Activated B cell treated with CpG ODN at 0.5 μM for 24 hours (primary cell): ENCODE results near the gene KHK. TPM values are rescaled to one million over a fixed set of nuclear protein-coding genes. Genes with fewer than 3 reads are reported as not detected.

Experiments
- ATAC-seq: fragments of 200-7000 bp; cut with Tn5 transposase; one replicate; pipeline ENCODE4 v1.10.0; 2021; ENCODE audit warnings: low read depth, mild to moderate bottlenecking, moderate library complexity
- CTCF ChIA-PET: fragments of 350-600 bp; sonication (Branson Sonifier 250); formaldehyde crosslinking; loops from one replicate; lab custom pipeline; 2021; ENCODE audit warnings: antibody characterized with exemption; lab: Charles Lee
- POLR2A ChIA-PET: fragments of 350-600 bp; sonication (Branson Sonifier 250); formaldehyde crosslinking; loops from one replicate; lab custom pipeline; 2021; ENCODE audit warnings: antibody characterized with exemption; lab: Charles Lee
- DNase-seq: peaks from one replicate; pipeline ENCODE4 v3.0.0; 2022
- H3K27ac Mint-ChIP-seq: one replicate; pipeline ENCODE4 v1.8.0; 2020; ENCODE audit warnings: mixed read lengths
- H3K27me3 Mint-ChIP-seq: one replicate; pipeline ENCODE4 v1.8.0; 2021; ENCODE audit warnings: mixed read lengths
- H3K36me3 Mint-ChIP-seq: one replicate; pipeline ENCODE4 v1.8.0; 2021; ENCODE audit warnings: low read depth, mixed read lengths
- H3K4me1 Mint-ChIP-seq: one replicate; pipeline ENCODE4 v1.8.0; 2021; ENCODE audit warnings: mixed read lengths
- H3K4me3 Mint-ChIP-seq: one replicate; pipeline ENCODE4 v1.8.0; 2020; ENCODE audit warnings: mild to moderate bottlenecking, mixed read lengths
- H3K9me3 Mint-ChIP-seq: one replicate; pipeline ENCODE4 v1.8.0; 2020; ENCODE audit warnings: mixed read lengths
- CTCF ChIP-seq: fragments of 200-600 bp; IDR thresholded peaks from one replicate; pipeline ENCODE4 v1.8.0; 2022; ENCODE audit warnings: antibody characterized with exemption, mild to moderate bottlenecking
- intact Hi-C: fragments of 100-400 bp; cut with micrococcal nuclease; formaldehyde crosslinking; loops from one replicate; pipeline ENCODE4 v1.15.1; 2024
- total RNA-seq: library from RNA; stranded (reverse); gene quantifications from 2 replicates; pipeline ENCODE4 v1.2.3, GENCODE V29; 2022

The KHK gene
- total RNA-seq, 1 donor from 2014 or later = 2.6 TPM

- no peak overlapping the region for H3K27ac Mint-ChIP-seq
- DNase-seq (no peak), ATAC-seq (no peak)
- no peak for TF ChIP-seq CTCF
- H3K27me3 Mint-ChIP-seq = peaks cover 27% of the 10 kb centered on the region
- no peaks in the 10 kb centered on the region for H3K4me1 Mint-ChIP-seq
- CTCF ChIA-PET = no interaction called here
- intact Hi-C loops = no loop called here
- H3K4me3 Mint-ChIP-seq = no peak overlapping the region
- POLR2A ChIA-PET = no interaction called here
- H3K9me3 Mint-ChIP-seq = no peaks in the 10 kb centered on the region
- no peaks in the 10 kb centered on the region for H3K36me3 Mint-ChIP-seq
Observed at GRCh38 chr2:27149570-27150405, 63.2 kb downstream of the KHK start.

Other genes starting within 250 kb of the KHK start
- gene DPYSL5, start 238.6 kb upstream of the KHK start, total RNA-seq = not detected in 2 replicates
- 4.6 and 6.3 TPM in 2 replicates for gene MAPRE3, start 116.1 kb upstream of the KHK start, total RNA-seq
- gene TMEM214, start 53.8 kb upstream of the KHK start, total RNA-seq = 84.4 and 92.1 TPM in 2 replicates
- gene AGBL5, start 35.1 kb upstream of the KHK start, total RNA-seq = 14.9 and 15.2 TPM in 2 replicates
- 243 and 265 TPM in 2 replicates for gene OST4, start 15.1 kb upstream of the KHK start, total RNA-seq
- gene EMILIN1, start 8.2 kb upstream of the KHK start, total RNA-seq = 0.29 and 0.69 TPM in 2 replicates
- gene CGREF1, start 32.4 kb downstream of the KHK start, total RNA-seq = 0.17 and 0.31 TPM in 2 replicates
- gene ABHD1, start 37.0 kb downstream of the KHK start, total RNA-seq = 0.20 and 1.1 TPM in 2 replicates
- gene PREB, start 47.9 kb downstream of the KHK start, total RNA-seq = 38.6 and 38.7 TPM in 2 replicates
- not detected in 2 replicates for gene PRR30, start 52.6 kb downstream of the KHK start, total RNA-seq
- gene TCF23, start 62.2 kb downstream of the KHK start, total RNA-seq = 0.07 TPM in 1 of 2 replicates, not detected in the other
- 73.9 and 77.2 TPM in 2 replicates for gene ATRAID, start 125.3 kb downstream of the KHK start, total RNA-seq
- gene SLC5A6, start 125.5 kb downstream of the KHK start, total RNA-seq = 53.2 and 69.9 TPM in 2 replicates
- gene CAD, start 130.6 kb downstream of the KHK start, total RNA-seq = 55.9 and 64.1 TPM in 2 replicates
- 0.12 and 0.27 TPM in 2 replicates for gene SLC30A3, start 176.3 kb downstream of the KHK start, total RNA-seq
- gene DNAJC5G, start 188.7 kb downstream of the KHK start, total RNA-seq = not detected in 2 replicates
- gene TRIM54, start 195.7 kb downstream of the KHK start, total RNA-seq = not detected in 2 replicates
- 1.0 and 1.2 TPM in 2 replicates for gene UCN, start 221.7 kb downstream of the KHK start, total RNA-seq
- gene MPV17, start 236.3 kb downstream of the KHK start, total RNA-seq = 78.1 and 98.3 TPM in 2 replicates